Measurements from ENCODE around the gene ZBTB46.
"Not testable (repeated sequence)": the region's sequence is repeated elsewhere in the genome, so short reads cannot be mapped to it uniquely, and the experiment has no call there.

The ZBTB46 gene

GRCh38 chr20:63783970-63784369 is 47.1 kb downstream of the ZBTB46 start:
- DNase-seq, result no peak

DNA sequence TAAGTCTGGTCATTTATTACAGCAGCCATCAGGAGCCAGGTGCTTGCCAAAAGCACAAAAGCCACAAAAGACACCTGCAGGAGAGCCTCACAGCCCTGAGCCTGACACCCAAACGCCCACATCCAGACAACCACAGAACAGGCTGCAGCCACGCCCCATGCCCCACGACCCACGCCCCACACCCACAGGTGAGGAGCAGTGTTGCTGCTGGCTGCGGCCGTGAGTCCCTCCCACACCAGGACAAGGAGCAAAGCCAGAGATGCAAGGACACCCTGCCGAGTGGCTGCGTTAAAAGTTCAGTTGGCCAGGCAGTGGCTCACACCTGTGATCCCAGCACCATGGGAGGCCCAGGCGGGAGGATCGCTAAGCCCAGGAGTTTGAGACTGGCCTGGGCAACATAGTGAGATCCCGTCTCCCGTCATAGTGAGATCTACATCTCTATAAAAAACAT is 48.5 kb downstream of the ZBTB46 start:
- no peak for DNase-seq

- no peak for DNase-seq
Measured at GRCh38 chr20:63782051-63782471, 49.0 kb downstream of the ZBTB46 start.

DNA sequence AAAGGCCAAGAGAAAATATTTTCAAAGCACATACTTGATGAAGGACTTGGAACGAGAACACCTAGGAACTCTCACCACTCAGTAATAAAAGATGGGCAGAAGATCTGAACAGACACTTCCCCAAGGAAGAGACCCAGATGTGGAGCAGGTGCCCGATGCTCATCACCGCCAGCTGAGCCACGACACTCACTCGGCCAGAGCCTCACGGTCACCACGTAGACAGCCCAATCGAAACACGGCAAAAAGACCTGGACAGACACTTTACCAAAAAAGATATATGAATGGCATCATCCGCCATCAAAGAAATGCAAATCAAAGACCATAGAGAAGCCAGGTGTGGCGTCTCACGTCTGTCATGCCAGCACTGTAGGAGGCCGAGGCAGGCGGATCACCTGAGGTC is 49.9 kb downstream of the ZBTB46 start:
- DNase-seq, result no peak

DNA sequence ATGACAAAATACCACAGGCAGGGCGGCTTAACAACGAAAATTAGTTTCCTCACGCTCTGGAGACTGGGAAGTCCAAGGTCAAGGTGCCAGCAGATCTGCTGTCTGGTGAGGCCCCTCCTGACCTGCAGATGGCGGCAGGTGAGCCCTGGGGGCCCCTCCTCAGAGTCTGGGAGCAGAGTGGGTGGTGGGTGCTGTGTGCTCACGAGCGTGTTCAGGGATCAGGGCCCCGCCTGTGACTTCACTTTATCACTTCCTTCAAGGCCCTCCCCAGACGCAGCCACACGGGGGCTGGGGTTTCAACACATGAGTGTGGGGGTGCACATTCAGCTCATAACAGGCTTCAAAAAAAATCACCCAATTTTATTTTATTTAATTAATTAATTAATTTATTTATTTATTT is 52.2 kb downstream of the ZBTB46 start:
- DNase-seq, result no peak

- DNase-seq, result no peak
Measured at GRCh38 chr20:63778034-63778752, 52.9 kb downstream of the ZBTB46 start.

GRCh38 chr20:63777614-63778013 is 53.5 kb downstream of the ZBTB46 start:
- no peak for DNase-seq

- DNase-seq, result not testable (repeated sequence)
Measured at GRCh38 chr20:63776875-63777274, 54.2 kb downstream of the ZBTB46 start.

- DNase-seq, result peak; percentile 79
Measured at GRCh38 chr20:63775096-63775978, 55.7 kb downstream of the ZBTB46 start.

GRCh38 chr20:63774306-63774705 is 56.8 kb downstream of the ZBTB46 start:
- DNase-seq, result no peak

DNA sequence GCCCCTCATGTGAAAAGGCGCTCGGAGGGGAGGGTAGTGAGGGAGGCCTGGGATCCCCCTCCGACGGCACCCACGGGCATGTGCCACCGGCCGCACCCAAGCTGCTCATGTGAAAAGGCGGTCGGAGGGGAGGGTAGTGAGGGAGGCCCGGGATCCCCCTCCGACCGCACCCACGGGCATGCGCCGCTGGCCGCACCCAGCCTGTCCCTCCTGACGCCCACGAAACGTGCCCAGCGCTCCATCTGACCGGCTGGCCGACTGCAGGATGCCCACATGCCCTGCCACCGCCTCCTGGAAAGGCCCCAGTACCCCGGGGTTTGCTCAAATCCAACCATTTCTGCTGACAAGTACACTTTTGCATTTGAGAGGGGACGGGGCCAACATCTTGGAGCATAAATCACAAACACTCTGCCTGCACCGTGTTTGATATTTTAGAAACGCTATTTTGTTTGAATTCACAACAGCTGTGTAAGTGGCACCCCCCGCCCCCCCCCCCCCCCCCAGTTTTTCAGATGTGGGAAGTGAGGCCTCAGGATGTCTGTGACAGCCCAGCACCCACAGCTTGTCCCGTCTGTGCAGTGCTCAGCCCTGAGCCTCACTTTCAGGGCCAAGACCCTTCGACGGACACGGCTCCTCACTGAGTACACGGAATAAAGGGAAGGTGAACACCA is 57.4 kb downstream of the ZBTB46 start:
- DNase-seq, result no peak

GRCh38 chr20:63772781-63773518 is 58.1 kb downstream of the ZBTB46 start:
- no peak for DNase-seq

GRCh38 chr20:63771046-63771707 is 59.9 kb downstream of the ZBTB46 start:
- DNase-seq, result no peak

DNA sequence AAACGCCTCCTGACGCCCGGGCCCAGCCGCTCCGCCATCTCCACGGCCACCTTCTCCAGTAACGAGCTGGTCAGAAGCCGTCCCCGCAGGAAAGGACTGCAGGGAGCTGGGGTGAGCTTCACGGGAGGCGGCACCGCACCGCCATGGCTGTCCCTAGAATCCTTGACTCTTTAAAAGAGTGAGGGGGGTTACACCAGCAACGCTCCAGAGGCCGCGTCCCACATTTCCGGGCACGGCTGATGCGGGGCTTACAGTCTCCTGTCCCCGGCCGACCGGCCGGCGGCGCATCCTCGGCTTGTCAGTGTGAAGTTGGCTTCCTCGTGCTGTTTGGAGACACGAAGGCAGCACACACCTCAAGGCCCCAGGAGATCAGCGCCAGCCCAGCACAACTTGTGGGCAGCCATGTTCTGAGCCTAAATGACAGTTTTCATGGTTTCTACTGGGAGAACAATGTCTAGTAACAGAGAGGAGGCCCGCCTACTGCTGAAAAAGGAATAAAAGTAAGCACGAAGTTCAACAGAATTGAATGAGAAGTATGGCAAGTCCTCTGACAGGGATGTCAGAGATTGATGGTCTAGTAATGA is 61.1 kb downstream of the ZBTB46 start:
- no peak for DNase-seq

DNA sequence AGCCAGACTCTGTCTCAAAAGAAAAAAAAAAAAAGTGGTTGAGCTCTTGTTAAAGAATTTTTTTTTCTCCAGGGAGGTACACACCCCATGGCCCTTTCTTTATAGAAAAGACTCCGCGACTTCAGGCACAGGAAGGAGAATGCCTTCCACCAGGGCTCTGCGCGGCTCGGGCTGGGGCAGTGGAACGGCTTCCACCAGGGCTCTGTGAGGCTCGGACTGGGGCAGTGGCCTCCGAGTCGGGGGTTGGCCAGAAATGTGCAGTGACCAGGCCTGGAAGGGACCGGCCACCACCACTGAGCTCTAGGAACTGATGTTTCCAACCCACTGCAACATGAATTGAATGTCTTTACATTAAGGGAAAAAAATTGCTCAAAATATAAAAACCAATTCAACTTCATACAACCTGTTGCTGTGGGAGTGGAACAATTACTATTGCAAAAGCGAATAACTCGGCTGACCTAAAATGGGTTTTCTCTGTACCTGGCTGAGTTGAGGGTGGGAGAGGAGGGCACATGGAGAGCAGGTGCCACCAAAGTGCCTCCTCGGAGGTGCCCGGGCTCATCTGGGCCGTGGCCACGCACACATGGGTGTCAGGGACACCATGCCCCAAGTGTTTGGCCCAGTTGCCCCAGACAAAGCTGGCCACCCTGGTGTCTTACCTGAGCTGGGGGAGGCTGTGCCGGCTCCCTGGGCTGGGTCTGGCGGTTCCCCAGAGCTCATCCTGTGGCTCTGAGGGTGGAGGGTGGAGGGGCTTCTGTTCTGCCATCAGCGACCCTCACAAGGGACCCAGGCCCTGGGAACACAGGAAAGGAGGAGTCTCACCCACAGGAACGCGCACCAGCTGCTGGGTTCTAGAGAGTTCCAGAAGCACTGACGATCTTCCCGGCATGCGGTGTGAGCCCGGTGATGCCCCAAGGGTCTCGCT is 62.2 kb downstream of the ZBTB46 start:
- no peak for DNase-seq

DNA sequence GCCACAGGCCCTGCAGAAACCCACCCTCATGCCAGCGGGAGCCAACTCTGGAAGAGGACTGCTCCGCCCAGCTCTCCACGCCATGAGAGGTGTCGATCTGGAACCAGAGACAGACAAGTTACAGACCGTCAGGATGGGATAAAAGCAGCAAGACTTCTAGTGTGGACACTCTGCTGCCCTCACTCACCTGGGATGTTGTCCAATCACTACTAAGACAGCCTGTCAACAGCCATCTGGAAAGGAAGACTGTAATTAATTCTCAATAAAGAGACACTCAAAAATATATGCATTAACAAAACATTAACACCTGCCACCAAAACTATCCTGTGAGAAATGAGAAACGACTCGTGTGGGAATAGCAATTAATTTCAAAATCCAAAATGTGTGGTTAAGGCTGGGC is 63.2 kb downstream of the ZBTB46 start:
- DNase-seq, result no peak

DNA sequence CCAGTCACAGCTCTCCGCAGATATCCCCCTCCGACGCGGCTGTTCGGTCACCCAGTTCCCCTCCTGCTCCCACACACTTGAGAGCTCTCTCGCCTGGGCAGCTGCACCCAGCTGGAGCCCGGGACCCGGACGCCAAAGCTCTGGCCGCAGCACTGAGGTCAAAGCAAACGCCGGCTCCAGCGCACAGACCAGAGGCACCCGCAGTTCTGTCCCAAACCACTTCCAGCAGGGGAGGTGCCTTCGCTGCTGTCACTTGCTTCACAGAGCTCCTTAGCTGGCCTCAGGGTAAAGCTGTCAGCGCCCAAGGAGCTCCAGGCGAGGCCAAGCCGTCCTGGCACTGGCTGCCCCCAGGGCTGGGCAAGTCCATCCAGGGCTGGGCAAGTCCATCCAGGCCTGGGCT is 63.6 kb downstream of the ZBTB46 start:
- peak; percentile 28 for DNase-seq

DNA sequence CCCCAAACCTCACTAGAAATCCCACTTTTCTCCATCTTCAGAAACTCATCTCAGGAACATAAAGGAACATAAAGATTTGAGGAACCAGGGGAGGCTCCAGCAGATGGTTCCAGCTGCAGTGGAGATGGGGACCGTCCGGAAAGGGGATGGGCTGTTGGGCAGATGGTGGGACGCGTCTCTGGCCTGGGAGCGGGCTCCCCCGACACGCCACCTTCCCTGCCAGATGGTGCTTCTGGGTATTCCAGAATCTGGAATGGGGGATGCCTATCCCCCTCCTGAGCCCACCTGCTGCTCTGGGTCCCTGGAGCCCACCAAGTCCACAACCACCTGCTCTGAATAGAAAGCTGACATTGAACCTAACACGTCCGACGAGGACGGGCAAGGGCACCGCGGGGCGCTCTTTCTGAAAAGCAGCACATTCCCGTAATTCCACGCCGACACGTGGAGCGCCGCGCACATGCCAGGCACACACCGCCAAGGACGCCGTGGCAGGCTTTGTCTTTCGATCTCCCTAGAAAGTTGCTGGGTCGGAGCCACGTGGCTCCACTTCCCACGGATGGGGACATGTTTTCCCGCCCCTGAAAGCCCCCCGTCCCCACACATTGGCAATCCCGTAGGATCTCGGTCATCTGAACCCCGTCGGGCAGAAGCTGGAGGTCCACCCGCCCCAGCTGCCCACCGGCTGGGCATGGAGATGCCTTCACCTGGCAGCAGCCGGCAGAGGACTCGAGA is 64.2 kb downstream of the ZBTB46 start:
- DNase-seq, result no peak

DNA sequence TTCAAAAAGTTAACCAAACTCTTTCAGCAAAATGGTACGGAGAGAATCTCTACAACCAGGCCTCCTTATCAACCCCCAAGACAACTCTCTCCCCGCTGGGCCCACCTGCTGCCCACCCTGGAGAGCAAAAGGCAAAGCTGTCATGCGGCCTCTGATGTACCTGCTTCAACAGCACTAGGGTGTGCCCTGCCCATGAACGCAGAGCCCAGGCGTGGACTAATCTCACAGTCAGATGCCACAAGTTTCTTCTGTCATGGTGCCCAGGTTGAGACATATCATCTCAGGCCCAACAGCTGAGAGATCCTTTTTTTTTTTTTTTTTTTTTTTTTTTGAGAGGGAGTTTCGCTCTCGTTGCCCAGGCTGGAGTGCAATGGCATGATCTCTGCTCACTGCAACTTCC is 65.2 kb downstream of the ZBTB46 start:
- DNase-seq, result no peak
